Stomach smooth muscle (tissue), 2 donors: ENCODE results near the gene COL25A1.

ENCODE experiments used
- H3K27ac ChIP-seq: one replicate; pipeline ENCODE4 v1.7.0; 2013; ENCODE audit warnings: mild to moderate bottlenecking, low read length, inconsistent platforms
- H3K27me3 ChIP-seq, 2 donors: one replicate each; pipeline ENCODE4 v1.7.0; 2013; ENCODE audit warnings: low read length in 2 of 2; ENCODE audit not compliant: insufficient read depth in 2 of 2, control insufficient read depth in 1 of 2
- H3K36me3 ChIP-seq, 2 donors: one replicate each; pipeline ENCODE4 v1.7.0; 2013; ENCODE audit warnings: low read length in 2 of 2; ENCODE audit not compliant: control insufficient read depth in 2 of 2, insufficient read depth in 2 of 2
- H3K4me1 ChIP-seq: one replicate; pipeline ENCODE4 v1.7.0; 2013; ENCODE audit warnings: low read length; ENCODE audit not compliant: control insufficient read depth, insufficient read depth
- H3K4me3 ChIP-seq, 2 donors: one replicate each; pipeline ENCODE4 v1.7.0; 2013; ENCODE audit warnings: low read length in 2 of 2
- H3K9ac ChIP-seq, 2 donors: one replicate each; pipeline ENCODE4 v1.7.0; 2013; ENCODE audit warnings: low read length in 2 of 2, mild to moderate bottlenecking in 1 of 2
- H3K9me3 ChIP-seq, 2 donors: one replicate each; pipeline ENCODE4 v1.7.0; 2013; ENCODE audit warnings: low read length in 2 of 2; ENCODE audit not compliant: control insufficient read depth in 2 of 2
- donor health status: healthy.
- donor health status: Pancreatic carcinoma.

COL25A1 gene

GRCh38 chr4:108965472-108966076 lies 336.9 kb downstream of the COL25A1 start:
- Histone ChIP-seq H3K27me3 (no peaks in the 10 kb centered on the region), H3K27ac (no peak overlapping the region), H3K4me3 (no peak overlapping the region), H3K36me3 (no peaks in the 10 kb centered on the region), H3K4me1 (no peaks in the 10 kb centered on the region), H3K9ac (no peak overlapping the region), H3K9me3 (no peaks in the 10 kb centered on the region)

- Histone ChIP-seq H3K9ac (no peak overlapping the region), H3K4me1 (no peaks in the 10 kb centered on the region), H3K27me3 (no peaks in the 10 kb centered on the region), H3K4me3 (no peak overlapping the region), H3K27ac (no peak overlapping the region), H3K36me3 (no peaks in the 10 kb centered on the region), H3K9me3 (no peaks in the 10 kb centered on the region)
Measured at GRCh38 chr4:108965016-108965415, 337.4 kb downstream of the COL25A1 start.

GRCh38 chr4:108963910-108964309 lies 338.5 kb downstream of the COL25A1 start:
- Histone ChIP-seq H3K4me3 (no peak overlapping the region), H3K36me3 (no peaks in the 10 kb centered on the region), H3K27ac (no peak overlapping the region), H3K9me3 (no peaks in the 10 kb centered on the region), H3K27me3 (no peaks in the 10 kb centered on the region), H3K4me1 (no peaks in the 10 kb centered on the region), H3K9ac (no peak overlapping the region)

DNA sequence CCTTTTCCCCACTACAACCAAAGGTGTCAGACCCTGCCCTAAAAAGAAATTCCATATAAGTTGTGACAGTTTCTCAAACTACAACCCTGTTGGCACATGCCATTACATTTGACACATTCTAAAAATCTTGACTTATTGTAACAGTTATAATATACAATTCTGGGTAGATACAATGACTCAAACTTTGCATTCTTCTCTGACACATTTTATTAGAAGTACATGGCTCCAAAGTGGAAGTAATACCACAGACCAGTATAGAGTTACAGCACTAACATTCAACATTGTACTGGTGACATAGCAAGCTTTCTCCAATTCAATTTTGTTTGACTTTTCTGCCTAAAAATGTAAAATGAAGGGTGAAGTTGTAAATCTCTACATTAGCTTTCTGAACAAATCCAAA lies 343.0 kb downstream of the COL25A1 start:
- Histone ChIP-seq H3K9me3 (no peaks in the 10 kb centered on the region), H3K4me1 (no peaks in the 10 kb centered on the region), H3K9ac (no peak overlapping the region), H3K27ac (no peak overlapping the region), H3K4me3 (no peak overlapping the region), H3K27me3 (no peaks in the 10 kb centered on the region), H3K36me3 (no peaks in the 10 kb centered on the region)

DNA sequence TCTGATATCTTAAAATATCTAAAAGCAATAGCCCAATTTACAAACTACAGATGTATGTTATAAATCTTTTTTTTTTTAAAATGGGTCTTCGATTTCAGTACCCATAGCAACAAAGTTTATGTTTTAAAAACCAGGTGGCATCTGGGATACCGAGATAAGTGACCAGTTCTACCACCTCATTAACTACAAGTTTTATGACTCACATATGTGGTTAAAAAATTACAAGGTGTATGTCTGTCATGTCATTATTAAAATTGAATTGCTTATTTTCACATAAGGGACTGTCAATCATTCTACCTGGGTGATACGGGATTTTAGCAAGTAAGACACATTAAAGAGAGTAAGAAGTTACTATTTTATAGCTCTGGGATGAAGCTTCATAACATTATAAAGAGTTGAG lies 347.6 kb downstream of the COL25A1 start:
- Histone ChIP-seq H3K9ac (no peak overlapping the region), H3K9me3 (no peaks in the 10 kb centered on the region), H3K4me3 (no peak overlapping the region), H3K27me3 (no peaks in the 10 kb centered on the region), H3K27ac (no peak overlapping the region), H3K4me1 (no peaks in the 10 kb centered on the region), H3K36me3 (no peaks in the 10 kb centered on the region)

DNA sequence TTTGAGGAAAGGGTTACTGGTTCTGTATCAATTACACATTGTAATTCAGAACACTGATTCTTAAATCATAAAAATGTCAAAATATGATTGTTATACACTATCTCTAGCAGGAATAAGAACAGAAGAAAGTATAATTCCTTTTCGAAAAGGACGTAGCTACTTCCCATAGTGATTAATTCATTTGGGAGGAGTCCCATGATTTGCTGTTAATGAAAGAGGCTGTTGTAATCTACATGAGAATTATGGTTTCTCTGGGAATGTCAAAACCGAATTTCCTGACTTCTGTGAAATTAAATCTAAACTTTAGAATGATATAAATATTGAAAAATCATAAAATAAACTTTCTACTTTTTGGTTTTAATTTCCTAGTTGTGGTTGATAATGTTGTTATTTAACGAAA lies 348.5 kb downstream of the COL25A1 start:
- Histone ChIP-seq H3K27me3 (no peaks in the 10 kb centered on the region), H3K9me3 (no peaks in the 10 kb centered on the region), H3K27ac (no peak overlapping the region), H3K9ac (no peak overlapping the region), H3K4me1 (no peaks in the 10 kb centered on the region), H3K36me3 (no peaks in the 10 kb centered on the region), H3K4me3 (no peak overlapping the region)

DNA sequence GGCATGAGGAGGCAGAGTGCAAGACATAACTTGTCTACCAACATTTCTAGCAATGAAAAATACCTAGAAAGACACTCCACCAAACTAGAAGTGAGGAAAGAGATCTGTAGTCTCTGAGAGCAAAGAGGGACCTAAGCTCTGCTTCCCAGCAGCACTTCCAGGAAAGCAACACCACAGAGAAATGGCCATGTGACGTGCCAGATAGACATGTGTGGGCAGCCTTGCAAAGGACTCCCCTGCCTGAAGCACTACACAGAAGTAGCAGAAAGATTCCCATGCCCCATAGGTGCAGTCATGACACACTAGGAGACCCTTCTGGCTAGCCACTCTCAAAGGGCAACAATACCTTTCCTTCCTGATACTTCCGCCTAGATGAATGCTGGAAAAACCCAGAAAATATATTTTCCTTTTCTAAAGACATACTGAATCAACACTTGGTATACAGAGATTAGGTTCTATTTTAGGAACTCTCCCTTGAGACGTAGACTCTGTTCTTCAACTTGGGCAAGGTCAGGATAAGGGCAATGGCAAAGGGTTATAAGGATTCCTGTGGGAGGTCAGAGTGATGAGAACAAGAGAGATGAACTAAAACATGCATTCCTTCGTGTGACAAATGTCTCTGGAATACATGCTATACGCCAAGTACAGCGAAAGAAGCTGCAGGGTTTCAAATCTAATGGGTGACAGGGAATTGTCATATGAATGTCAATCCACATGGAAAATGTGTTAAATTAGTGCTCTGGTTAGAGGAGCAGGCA lies 352.1 kb downstream of the COL25A1 start:
- Histone ChIP-seq H3K36me3 (no peaks in the 10 kb centered on the region), H3K4me3 (no peak overlapping the region), H3K4me1 (no peaks in the 10 kb centered on the region), H3K9me3 (no peaks in the 10 kb centered on the region), H3K27ac (no peak overlapping the region), H3K9ac (no peak overlapping the region), H3K27me3 (no peaks in the 10 kb centered on the region)

DNA sequence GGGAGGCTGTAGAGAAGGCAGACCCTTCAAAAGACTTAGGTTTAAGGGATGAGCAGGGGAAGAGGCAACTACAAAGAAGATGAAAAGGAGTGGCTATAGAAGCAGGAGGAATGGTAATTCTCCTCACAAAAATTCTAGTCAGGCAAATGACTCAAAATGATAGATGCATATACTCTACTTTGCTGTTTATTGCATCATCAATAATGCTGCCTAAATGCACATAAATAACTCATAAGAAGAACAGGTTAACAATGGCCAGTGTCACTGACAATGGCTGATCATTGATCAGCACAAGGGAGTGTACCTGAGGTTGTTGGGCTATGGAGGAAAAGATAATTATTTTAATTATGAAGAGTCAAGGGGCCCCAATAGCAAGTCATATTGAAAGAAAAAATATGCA lies 354.9 kb downstream of the COL25A1 start:
- Histone ChIP-seq H3K9ac (no peak overlapping the region), H3K27me3 (no peaks in the 10 kb centered on the region), H3K9me3 (no peaks in the 10 kb centered on the region), H3K36me3 (no peaks in the 10 kb centered on the region), H3K4me3 (no peak overlapping the region), H3K27ac (no peak overlapping the region), H3K4me1 (no peaks in the 10 kb centered on the region)

DNA sequence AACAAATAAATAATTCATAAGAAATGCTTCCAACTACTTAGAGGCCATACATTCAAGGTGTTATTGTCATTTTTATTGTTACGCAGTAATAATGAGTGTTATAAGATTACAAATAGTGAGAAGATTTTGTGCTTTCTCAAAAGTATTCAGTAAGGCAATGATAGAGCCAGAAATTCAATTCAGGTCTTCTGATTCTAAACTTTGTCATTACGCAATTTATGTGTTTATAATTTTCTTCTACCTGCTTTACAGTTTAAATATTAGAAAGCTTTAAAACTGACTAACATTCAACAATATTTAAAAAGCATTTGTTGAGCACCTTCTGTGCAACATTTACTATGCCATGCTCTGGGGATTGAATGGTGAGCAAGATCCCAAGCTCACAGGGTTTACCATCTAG lies 356.2 kb downstream of the COL25A1 start:
- Histone ChIP-seq H3K4me1 (no peaks in the 10 kb centered on the region), H3K27ac (no peak overlapping the region), H3K36me3 (no peaks in the 10 kb centered on the region), H3K9me3 (no peaks in the 10 kb centered on the region), H3K4me3 (no peak overlapping the region), H3K9ac (no peak overlapping the region), H3K27me3 (no peaks in the 10 kb centered on the region)

DNA sequence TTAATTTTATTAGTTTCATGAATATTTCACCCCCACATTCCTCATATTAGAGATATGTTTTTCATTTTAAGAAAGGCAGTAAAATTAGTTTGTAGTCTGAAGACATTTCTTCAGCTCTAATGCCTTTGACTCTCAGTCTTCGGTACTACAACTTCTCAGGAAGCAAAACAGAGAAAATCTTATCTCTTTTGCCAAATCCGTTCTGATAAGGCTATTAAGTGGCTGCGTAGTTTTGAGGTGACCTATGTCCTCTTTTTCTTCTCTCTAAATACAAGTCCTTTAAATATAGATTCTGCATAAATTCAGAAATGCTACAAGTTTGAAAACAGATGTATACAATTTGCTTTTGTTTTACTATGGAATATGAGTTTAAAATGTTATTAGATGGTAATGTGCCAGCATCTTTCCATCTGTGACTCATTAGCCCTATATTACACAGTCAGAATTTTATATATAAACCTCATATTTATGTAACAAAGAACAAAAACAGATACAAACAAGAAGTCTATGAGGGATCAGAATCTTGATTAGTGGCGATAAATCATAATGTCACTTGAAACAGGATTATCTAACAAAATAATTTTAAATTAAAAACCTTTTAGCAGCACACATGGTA lies 358.4 kb downstream of the COL25A1 start:
- no peaks in the 10 kb centered on the region for H3K36me3 ChIP-seq
- H3K9me3 ChIP-seq, result no peaks in the 10 kb centered on the region
- no peak overlapping the region for H3K4me3 ChIP-seq
- H3K27me3 ChIP-seq, result no peaks in the 10 kb centered on the region
- no peak overlapping the region for H3K27ac ChIP-seq
- no peaks in the 10 kb centered on the region for H3K4me1 ChIP-seq
- no peak overlapping the region for H3K9ac ChIP-seq

GRCh38 chr4:108943371-108943770 lies 359.1 kb downstream of the COL25A1 start:
- Histone ChIP-seq H3K9ac (no peak overlapping the region), H3K4me1 (no peaks in the 10 kb centered on the region), H3K4me3 (no peak overlapping the region), H3K9me3 (no peaks in the 10 kb centered on the region), H3K36me3 (no peaks in the 10 kb centered on the region), H3K27ac (no peak overlapping the region), H3K27me3 (no peaks in the 10 kb centered on the region)
